CD14-positive monocyte (primary cell): ENCODE data around the gene FLRT1. TPM values are rescaled to one million over a fixed set of nuclear protein-coding genes. Genes with fewer than 3 reads are reported as not detected.

ENCODE experiments used
- DNase-seq, 3 donors: peaks; one replicate each; pipeline ENCODE4 v3.0.0-alpha.2; 2011 to 2022
- H2AFZ ChIP-seq: 2 replicates; pipeline ENCODE4 v1.6.0; 2012; ENCODE audit warnings: mild to moderate bottlenecking, low read depth, low read length, inconsistent platforms; ENCODE audit not compliant: insufficient read depth, poor library complexity, severe bottlenecking
- H3K27ac ChIP-seq, 2 donors: 1 replicate in 1 of 2; 2 replicates in 1 of 2; pipeline ENCODE4 v1.5.1; 2012 to 2013; ENCODE audit warnings: low read length in 2 of 2, control low read depth in 1 of 2, inconsistent platforms in 1 of 2, low read depth in 1 of 2, mild to moderate bottlenecking in 1 of 2
- H3K27me3 ChIP-seq, 2 donors: one replicate each; pipeline versions ENCODE4 v1.6.0 to v1.6.1; 2011 to 2013; ENCODE audit warnings: low read length in 2 of 2; ENCODE audit not compliant: control insufficient read depth in 2 of 2, insufficient read depth in 2 of 2
- H3K36me3 ChIP-seq, 2 donors: replicated peaks in 1 of 2; 1 replicate in 1 of 2; 2 replicates in 1 of 2; pipeline versions ENCODE4 v1.5.1 to v1.6.1; 2012 to 2013; ENCODE audit warnings: low read length in 2 of 2, control low read depth in 1 of 2, inconsistent platforms in 1 of 2, mild to moderate bottlenecking in 1 of 2; ENCODE audit not compliant: insufficient read depth in 2 of 2, control insufficient read depth in 1 of 2
- H3K4me1 ChIP-seq, 2 donors: 1 replicate in 1 of 2; 2 replicates in 1 of 2; pipeline versions ENCODE4 v1.5.1 to v1.6.1; 2012 to 2013; ENCODE audit warnings: low read length in 2 of 2, control low read depth in 1 of 2, inconsistent platforms in 1 of 2, mild to moderate bottlenecking in 1 of 2, moderate library complexity in 1 of 2; ENCODE audit not compliant: insufficient read depth in 2 of 2, control insufficient read depth in 1 of 2
- H3K4me2 ChIP-seq: replicated peaks from 2 replicates; pipeline ENCODE3; 2012; ENCODE audit warnings: low read length, moderate library complexity, mild to moderate bottlenecking; ENCODE audit not compliant: poor library complexity, severe bottlenecking; ENCODE audit errors: extremely low read depth
- H3K4me3 ChIP-seq, 3 experiments: fragments of 200-600 bp in 1 of 3; sonication (generic) in 1 of 3; replicated peaks in 1 of 3; 1 replicate in 2 of 3; 2 replicates in 1 of 3; pipeline ENCODE4 v1.5.1; 2011 to 2013; ENCODE audit warnings: low read length in 3 of 3, mild to moderate bottlenecking in 3 of 3, control low read depth in 2 of 3, low read depth in 2 of 3, inconsistent platforms in 1 of 3, moderate library complexity in 1 of 3
- H3K79me2 ChIP-seq: 2 replicates; pipeline ENCODE4 v1.6.0; 2012; ENCODE audit warnings: mild to moderate bottlenecking, control low read depth, inconsistent platforms, low read length, moderate library complexity; ENCODE audit not compliant: insufficient read depth
- H3K9ac ChIP-seq: 2 replicates; pipeline ENCODE4 v1.6.0; 2017; ENCODE audit warnings: low read length, mild to moderate bottlenecking; ENCODE audit not compliant: insufficient read depth, poor library complexity, severe bottlenecking
- H3K9me3 ChIP-seq, 2 donors: replicated peaks in 1 of 2; 1 replicate in 1 of 2; 2 replicates in 1 of 2; pipeline versions ENCODE4 v1.5.1 to v1.6.1; 2012 to 2013; ENCODE audit warnings: low read length in 2 of 2, control low read depth in 1 of 2; ENCODE audit not compliant: control insufficient read depth in 1 of 2, insufficient read depth in 1 of 2
- H4K20me1 ChIP-seq: 2 replicates; pipeline ENCODE4 v1.6.0; 2012; ENCODE audit warnings: mild to moderate bottlenecking, low read length, control low read depth, moderate library complexity; ENCODE audit not compliant: insufficient read depth
- H3K27ac Mint-ChIP-seq, 7 donors: one replicate each; pipeline ENCODE4 v1.8.0; 2020; ENCODE audit warnings: mild to moderate bottlenecking in 7 of 7, mixed read lengths in 7 of 7, moderate library complexity in 6 of 7, inconsistent platforms in 2 of 7
- H3K27me3 Mint-ChIP-seq, 3 donors: one replicate each; pipeline ENCODE4 v1.8.0; 2021 to 2022; ENCODE audit warnings: low read depth in 3 of 3, mild to moderate bottlenecking in 3 of 3, mixed read lengths in 3 of 3, moderate library complexity in 3 of 3, inconsistent platforms in 1 of 3
- H3K36me3 Mint-ChIP-seq, 2 donors: one replicate each; pipeline ENCODE4 v1.8.0; 2020; ENCODE audit warnings: mixed read lengths in 2 of 2, inconsistent platforms in 1 of 2, mild to moderate bottlenecking in 1 of 2
- H3K4me1 Mint-ChIP-seq: one replicate; pipeline ENCODE4 v1.8.0; 2020; ENCODE audit warnings: mild to moderate bottlenecking, mixed read lengths
- H3K4me3 Mint-ChIP-seq, 2 donors: one replicate each; pipeline ENCODE4 v1.8.0; 2020; ENCODE audit warnings: mild to moderate bottlenecking in 2 of 2, mixed read lengths in 2 of 2, moderate library complexity in 1 of 2
- H3K9me3 Mint-ChIP-seq, 7 donors: one replicate each; pipeline ENCODE4 v1.8.0; 2020 to 2022; ENCODE audit warnings: mixed read lengths in 7 of 7, mild to moderate bottlenecking in 6 of 7, moderate library complexity in 6 of 7, inconsistent platforms in 2 of 7
- WGBS: methylation state at CpG from one replicate; pipeline ENCODE4 v1.1.5; 2013; ENCODE audit warnings: missing lambda C conversion rate; ENCODE audit not compliant: insufficient coverage; 5-methylcytosine and 5-hydroxymethylcytosine counted together
- intact Hi-C, 2 donors: fragments of 100-400 bp; cut with micrococcal nuclease; formaldehyde crosslinking; loops; one replicate each; pipeline versions ENCODE4 v1.15.0 to v1.15.1; 2023
- polyA plus RNA-seq, 3 donors: library from polyadenylated mRNA; depleted of rRNA in 1 of 3; unstranded in 2 of 3; stranded (reverse) in 1 of 3; fragments of 300-500 nt in 2 of 3; fragments of >200 nt in 1 of 3; fragmentation: Illumina TruSeq in 2 of 3; gene quantifications; 1 replicate in 2 of 3; 2 replicates in 1 of 3; pipeline ENCODE4 v1.2.3, GENCODE V29; 2012 to 2021
- TF ChIP-seq, protein P1 (sequence below): fragments of 200-600 bp; IDR thresholded peaks from one replicate; pipeline ENCODE4 v1.8.0; 2022; ENCODE audit warnings: antibody characterized with exemption, mild to moderate bottlenecking

Gene FLRT1
- polyA plus RNA-seq, 3 donors = not detected

DNA sequence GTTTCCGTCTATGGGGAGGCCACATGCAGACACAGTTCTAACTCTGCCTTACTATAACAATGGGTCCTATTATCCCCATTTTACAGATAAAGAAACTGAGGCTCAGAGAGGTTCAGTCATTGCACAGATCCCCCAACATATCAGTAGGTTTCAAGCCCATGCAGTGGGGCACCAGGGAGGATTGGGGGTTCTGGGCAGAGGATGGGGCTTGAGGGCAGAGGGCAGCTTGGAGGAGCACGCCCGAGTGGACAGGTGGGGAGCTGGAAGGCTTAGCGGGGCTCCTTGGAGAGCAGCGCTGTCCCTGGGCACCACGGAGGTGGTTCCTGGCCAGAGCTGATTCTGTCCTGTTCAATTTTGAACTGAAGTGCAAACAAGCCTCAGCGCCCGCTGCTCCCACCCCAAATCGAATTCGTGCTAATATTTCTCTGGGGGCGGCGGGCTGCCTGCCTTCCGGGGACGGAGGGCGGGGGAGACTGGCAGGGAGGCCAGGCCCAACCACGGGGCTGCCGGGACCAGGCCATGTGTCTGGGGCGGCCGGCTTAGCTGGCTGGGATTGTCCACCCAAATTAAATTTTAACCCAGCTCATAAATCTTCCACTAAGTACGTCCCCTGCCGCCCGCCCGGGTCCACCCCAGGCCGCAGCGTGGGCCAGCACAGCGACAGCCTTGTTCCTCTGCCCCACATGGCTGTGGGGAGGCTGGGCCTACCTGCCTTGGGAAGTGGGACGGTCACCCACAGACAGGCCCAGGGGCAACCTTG, 49.4 kb downstream of the FLRT1 start:
- H3K27me3 ChIP-seq = no peaks in the 10 kb centered on the region
- H3K9me3 Mint-ChIP-seq = no peaks in the 10 kb centered on the region
- intact Hi-C loops = no loop called here

More for the DNA sequence above, 49.4 kb downstream of the FLRT1 start:
- no peaks in the 10 kb centered on the region for H4K20me1 ChIP-seq
- H3K36me3 Mint-ChIP-seq = no peaks in the 10 kb centered on the region
- TF ChIP-seq, protein P1, sequence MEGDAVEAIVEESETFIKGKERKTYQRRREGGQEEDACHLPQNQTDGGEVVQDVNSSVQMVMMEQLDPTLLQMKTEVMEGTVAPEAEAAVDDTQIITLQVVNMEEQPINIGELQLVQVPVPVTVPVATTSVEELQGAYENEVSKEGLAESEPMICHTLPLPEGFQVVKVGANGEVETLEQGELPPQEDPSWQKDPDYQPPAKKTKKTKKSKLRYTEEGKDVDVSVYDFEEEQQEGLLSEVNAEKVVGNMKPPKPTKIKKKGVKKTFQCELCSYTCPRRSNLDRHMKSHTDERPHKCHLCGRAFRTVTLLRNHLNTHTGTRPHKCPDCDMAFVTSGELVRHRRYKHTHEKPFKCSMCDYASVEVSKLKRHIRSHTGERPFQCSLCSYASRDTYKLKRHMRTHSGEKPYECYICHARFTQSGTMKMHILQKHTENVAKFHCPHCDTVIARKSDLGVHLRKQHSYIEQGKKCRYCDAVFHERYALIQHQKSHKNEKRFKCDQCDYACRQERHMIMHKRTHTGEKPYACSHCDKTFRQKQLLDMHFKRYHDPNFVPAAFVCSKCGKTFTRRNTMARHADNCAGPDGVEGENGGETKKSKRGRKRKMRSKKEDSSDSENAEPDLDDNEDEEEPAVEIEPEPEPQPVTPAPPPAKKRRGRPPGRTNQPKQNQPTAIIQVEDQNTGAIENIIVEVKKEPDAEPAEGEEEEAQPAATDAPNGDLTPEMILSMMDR = no peak
- WGBS = 95% methylated on average over 13 of the region's 27 CpGs
- peaks cover 0 to 2% (median 2%) of the 10 kb centered on the region in 3 donors for H3K27me3 Mint-ChIP-seq
- H3K27ac ChIP-seq = no peak overlapping the region
- no peak overlapping the region for H3K4me3 Mint-ChIP-seq
- no peak overlapping the region for H3K9ac ChIP-seq
- H3K36me3 ChIP-seq = no peaks in the 10 kb centered on the region
- H2AFZ ChIP-seq = no peak overlapping the region
- no peaks in the 10 kb centered on the region for H3K9me3 ChIP-seq
- no peak overlapping the region for H3K27ac Mint-ChIP-seq
- no peak for DNase-seq
- no peak overlapping the region for H3K4me2 ChIP-seq
- H3K4me3 ChIP-seq = no peak overlapping the region
- H3K4me1 ChIP-seq = peaks cover 0 to 3% of the 10 kb centered on the region in 2 donors
- H3K79me2 ChIP-seq = no peaks in the 10 kb centered on the region
- peaks cover 2% of the 10 kb centered on the region for H3K4me1 Mint-ChIP-seq

Other genes starting within 250 kb of the FLRT1 start
- gene SPINDOC, start 222.5 kb upstream of the FLRT1 start, polyA plus RNA-seq = 1 to 10 TPM in 1 of 3 donors, under 1 TPM in 2; 0.10 to 3.3 (median 0.20) TPM
- gene MARK2, start 196.8 kb upstream of the FLRT1 start, polyA plus RNA-seq = 10 to 100 TPM; 32.4 to 55.7 (median 33.3) TPM
- not detected for gene RCOR2, start 118.8 kb upstream of the FLRT1 start, polyA plus RNA-seq
- gene NAA40, start 96.9 kb upstream of the FLRT1 start, polyA plus RNA-seq = 10 to 100 TPM in 1 of 3 donors, 1 to 10 TPM in 2; 1.5 to 14.5 (median 1.6) TPM
- 100 to 1,000 TPM; 354 to 588 (median 526) TPM for gene COX8A, start 61.3 kb upstream of the FLRT1 start, polyA plus RNA-seq
- 100 to 1,000 TPM; 131 to 170 (median 140) TPM for gene OTUB1, start 49.5 kb upstream of the FLRT1 start, polyA plus RNA-seq
- gene MACROD1, start 130.2 kb downstream of the FLRT1 start, polyA plus RNA-seq = 1 to 10 TPM; 1.5 to 2.4 (median 2.2) TPM
- gene STIP1, start 150.2 kb downstream of the FLRT1 start, polyA plus RNA-seq = 10 to 100 TPM; 44.5 to 52.0 (median 51.1) TPM
- gene FERMT3, start 170.8 kb downstream of the FLRT1 start, polyA plus RNA-seq = 100 to 1,000 TPM; 289 to 421 (median 310) TPM
- 10 to 100 TPM; 24.8 to 34.6 (median 31.6) TPM for gene TRPT1, start 190.3 kb downstream of the FLRT1 start, polyA plus RNA-seq
- gene NUDT22, start 190.3 kb downstream of the FLRT1 start, polyA plus RNA-seq = 10 to 100 TPM; 47.9 to 86.1 (median 56.1) TPM
- gene DNAJC4, start 194.6 kb downstream of the FLRT1 start, polyA plus RNA-seq = 10 to 100 TPM; 25.5 to 78.9 (median 32.5) TPM
- gene VEGFB, start 198.7 kb downstream of the FLRT1 start, polyA plus RNA-seq = 1 to 10 TPM in 1 of 3 donors, under 1 TPM in 1, not detected in 1; 0.40 to 5.6 TPM
- gene FKBP2, start 205.2 kb downstream of the FLRT1 start, polyA plus RNA-seq = 10 to 100 TPM; 38.9 to 80.7 (median 71.1) TPM
- gene PPP1R14B, start 211.0 kb downstream of the FLRT1 start, polyA plus RNA-seq = 10 to 100 TPM; 11.7 to 40.7 (median 34.2) TPM
- 10 to 100 TPM in 1 of 3 donors, 1 to 10 TPM in 2; 1.1 to 17.8 (median 1.4) TPM for gene PLCB3, start 215.6 kb downstream of the FLRT1 start, polyA plus RNA-seq
- gene BAD, start 248.7 kb downstream of the FLRT1 start, polyA plus RNA-seq = 10 to 100 TPM; 21.1 to 63.2 (median 48.7) TPM
- gene GPR137, start 249.9 kb downstream of the FLRT1 start, polyA plus RNA-seq = 10 to 100 TPM in 1 of 3 donors, 1 to 10 TPM in 2; 7.8 to 21.0 (median 9.3) TPM